ENCODE data around the gene VPS37C. TPM values are rescaled to one million over a fixed set of nuclear protein-coding genes. Genes with fewer than 3 reads are reported as not detected.
"Not testable (repeated sequence)": the region's sequence is repeated elsewhere in the genome, so short reads cannot be mapped to it uniquely, and the experiment has no call there.

The VPS37C gene
- polyA plus RNA-seq, 10 donors: 13.3 to 17.7 (median 16.4) TPM

GRCh38 chr11:61102667-61103571, 58.3 kb downstream of the VPS37C start:
- no peak for DNase-seq

GRCh38 chr11:61098778-61099177, 62.4 kb downstream of the VPS37C start:
- DNase-seq: no peak

GRCh38 chr11:61098261-61098660, 63.0 kb downstream of the VPS37C start:
- DNase-seq: not testable (repeated sequence)

GRCh38 chr11:61095021-61095420, 66.2 kb downstream of the VPS37C start:
- DNase-seq: no peak

- not testable (repeated sequence) for DNase-seq
Observed at GRCh38 chr11:61094167-61094566, 67.1 kb downstream of the VPS37C start.

GRCh38 chr11:61092908-61093763, 68.1 kb downstream of the VPS37C start:
- DNase-seq: no peak

GRCh38 chr11:61092280-61092766, 68.9 kb downstream of the VPS37C start:
- DNase-seq: peak in 2 of 3 donors; percentile 27 to 47

- DNase-seq: no peak
Observed at GRCh38 chr11:61091373-61092279, 69.6 kb downstream of the VPS37C start.

- DNase-seq: no peak
Observed at GRCh38 chr11:61090982-61091372, 70.2 kb downstream of the VPS37C start.

GRCh38 chr11:61090521-61090920, 70.7 kb downstream of the VPS37C start:
- no peak for DNase-seq

GRCh38 chr11:61089806-61090491, 71.3 kb downstream of the VPS37C start:
- DNase-seq: no peak

- DNase-seq: no peak
Observed at GRCh38 chr11:61087426-61088119, 73.7 kb downstream of the VPS37C start.

- DNase-seq: no peak
Observed at GRCh38 chr11:61083601-61084147, 77.6 kb downstream of the VPS37C start.

- DNase-seq: no peak
Observed at GRCh38 chr11:61082931-61083531, 78.2 kb downstream of the VPS37C start.

GRCh38 chr11:61082062-61082870, 79.0 kb downstream of the VPS37C start:
- DNase-seq: no peak

GRCh38 chr11:61080986-61081590, 80.1 kb downstream of the VPS37C start:
- no peak for DNase-seq

- no peak for DNase-seq
Observed at GRCh38 chr11:61080526-61080925, 80.7 kb downstream of the VPS37C start.
